Measurements from ENCODE around the gene C16orf92.

The C16orf92 gene

DNA sequence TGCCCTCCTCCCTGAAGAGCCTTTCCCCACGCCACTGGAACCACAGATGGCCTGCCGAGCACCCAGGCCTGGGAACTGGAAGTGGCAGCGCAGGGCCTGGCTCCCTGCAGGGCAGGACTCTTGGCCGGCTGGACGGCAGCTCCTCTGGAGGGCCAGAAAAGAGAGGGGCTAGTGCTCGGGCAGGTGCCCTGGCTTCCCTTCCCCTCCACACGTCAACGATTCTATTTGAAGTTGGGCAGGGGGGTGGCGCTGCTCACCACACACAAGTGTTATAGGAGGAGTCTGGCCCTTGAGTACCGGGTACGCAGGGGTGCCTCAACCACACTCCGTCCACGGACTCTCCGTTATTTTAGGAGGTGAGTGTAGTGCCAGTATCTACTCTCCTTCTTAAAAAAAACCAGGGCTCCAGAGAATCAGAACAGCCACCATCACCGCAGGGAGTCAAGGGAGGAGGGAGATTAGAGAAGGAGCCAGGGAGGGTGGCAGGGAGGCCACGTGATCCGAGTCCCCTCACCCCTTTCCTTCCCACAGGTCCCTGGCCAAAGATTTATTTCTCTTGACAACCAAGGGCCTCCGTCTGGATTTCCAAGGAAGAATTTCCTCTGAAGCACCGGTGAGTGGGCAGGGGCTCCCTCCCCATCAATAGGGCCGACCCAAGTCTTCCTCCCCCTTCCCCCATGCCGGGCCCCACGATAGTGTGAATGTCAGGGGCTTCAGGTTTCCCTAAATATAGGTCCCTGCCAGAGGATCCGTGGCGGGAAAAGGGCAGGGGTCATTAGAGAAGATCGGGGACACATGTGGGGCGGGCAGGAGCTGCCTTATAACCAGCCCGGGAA is 41.1 kb downstream of the C16orf92 start:
- no peaks in the 10 kb centered on the region for H3K27me3 ChIP-seq (ENCODE audit: insufficient read depth, low read length)
- peaks cover 41% of the 10 kb centered on the region for H3K4me1 ChIP-seq (ENCODE audit: insufficient read depth, low read length, severe bottlenecking)
- H4K20me1 ChIP-seq (ENCODE audit: insufficient read depth, low read length): no peaks in the 10 kb centered on the region
- no peak overlapping the region for H2AFZ ChIP-seq (ENCODE audit: low read length)
- H3K9ac ChIP-seq (ENCODE audit: low read length): peak overlapping the region; percentile 94
- H3K79me2 ChIP-seq (ENCODE audit: insufficient read depth, low read length): peaks cover 13% of the 10 kb centered on the region
- no peaks in the 10 kb centered on the region for H3K9me3 ChIP-seq (ENCODE audit: low read length)
- H3K36me3 ChIP-seq (ENCODE audit: insufficient read depth, low read length): peaks cover 33% of the 10 kb centered on the region
- H3F3A ChIP-seq (ENCODE audit: insufficient read depth, low read length): no peaks in the 10 kb centered on the region
- H3K4me2 ChIP-seq (ENCODE audit: low read length): peak overlapping the region; percentile 82
- peak overlapping the region; percentile 78 for H3K4me3 ChIP-seq (ENCODE audit: low read depth, low read length, poor library complexity, severe bottlenecking)
- TF ChIP-seq CTCF (IDR thresholded peaks at IDR 0.05; ENCODE audit: low read length) (peak; percentile 60), EZH2 (IDR thresholded peaks at IDR 0.05; ENCODE audit: borderline replicate concordance, low read length) (no peak)
- H3K9me2 ChIP-seq (ENCODE audit: low read depth, low read length): no peaks in the 10 kb centered on the region
- peak overlapping the region; percentile 90 for H3K27ac ChIP-seq (ENCODE audit: low read depth, low read length, poor library complexity, severe bottlenecking)

DNA sequence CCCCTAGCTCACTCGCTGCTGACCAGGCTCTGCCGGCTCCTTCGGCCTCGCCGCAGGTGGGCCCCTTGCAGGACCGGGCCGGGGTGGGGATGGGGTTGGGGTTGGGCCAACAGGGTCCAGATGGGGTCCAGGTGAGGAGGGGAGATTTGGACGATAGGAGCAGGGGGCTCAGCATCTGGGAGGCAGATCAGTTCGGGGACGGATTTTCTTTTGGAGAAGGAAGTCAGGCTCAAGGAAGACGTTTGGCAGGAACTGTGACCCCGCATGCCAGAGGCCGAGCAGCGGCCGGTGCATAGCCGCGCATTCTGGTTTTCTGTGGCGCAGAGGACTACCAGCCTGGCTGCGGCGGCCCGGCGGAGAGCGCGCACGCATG is 41.7 kb downstream of the C16orf92 start:
- TF ChIP-seq EZH2 (IDR thresholded peaks at IDR 0.05; ENCODE audit: borderline replicate concordance, low read length) (no peak), CTCF (IDR thresholded peaks at IDR 0.05; ENCODE audit: low read length) (no peak)
- Histone ChIP-seq H3K79me2 (ENCODE audit: insufficient read depth, low read length) (peaks cover 13% of the 10 kb centered on the region), H3K27ac (ENCODE audit: low read depth, low read length, poor library complexity, severe bottlenecking) (peak overlapping the region; percentile 90), H3K9me3 (ENCODE audit: low read length) (no peaks in the 10 kb centered on the region), H2AFZ (ENCODE audit: low read length) (no peak overlapping the region), H3K4me1 (ENCODE audit: insufficient read depth, low read length, severe bottlenecking) (peaks cover 47% of the 10 kb centered on the region), H3K9me2 (ENCODE audit: low read depth, low read length) (no peaks in the 10 kb centered on the region), H3K9ac (ENCODE audit: low read length) (peak overlapping the region; percentile 94), H3F3A (ENCODE audit: insufficient read depth, low read length) (no peaks in the 10 kb centered on the region), H3K4me2 (ENCODE audit: low read length) (peak overlapping the region; percentile 82), H3K36me3 (ENCODE audit: insufficient read depth, low read length) (peaks cover 39% of the 10 kb centered on the region), H3K27me3 (ENCODE audit: insufficient read depth, low read length) (no peaks in the 10 kb centered on the region), H4K20me1 (ENCODE audit: insufficient read depth, low read length) (no peaks in the 10 kb centered on the region), H3K4me3 (ENCODE audit: low read depth, low read length, poor library complexity, severe bottlenecking) (peak overlapping the region; percentile 78)

GRCh38 chr16:30065102-30065942 is 42.3 kb downstream of the C16orf92 start, which contains the start of gene ALDOA:
Gene ALDOA (plus strand): TSS chr16:30065760. CDS start chr16:30066898, 1,138 bp downstream.
- no peaks in the 10 kb centered on the region for H3K9me2 ChIP-seq (ENCODE audit: low read depth, low read length)
- H3K27me3 ChIP-seq (ENCODE audit: insufficient read depth, low read length): no peaks in the 10 kb centered on the region
- no peaks in the 10 kb centered on the region for H3K9me3 ChIP-seq (ENCODE audit: low read length)
- peak within 1 kb of the TSS; percentile 94 for H3K9ac ChIP-seq (ENCODE audit: low read length)
- peaks cover 13% of the 10 kb centered on the region for H3K79me2 ChIP-seq (ENCODE audit: insufficient read depth, low read length)
- peak within 1 kb of the TSS; percentile 90 for H3K27ac ChIP-seq (ENCODE audit: low read depth, low read length, poor library complexity, severe bottlenecking)
- peak within 1 kb of the TSS; percentile 78 for H3K4me3 ChIP-seq (ENCODE audit: low read depth, low read length, poor library complexity, severe bottlenecking)
- peak within 1 kb of the TSS; percentile 88 for H3K4me2 ChIP-seq (ENCODE audit: low read length)
- H3F3A ChIP-seq (ENCODE audit: insufficient read depth, low read length): no peaks in the 10 kb centered on the region
- peaks cover 46% of the 10 kb centered on the region for H3K36me3 ChIP-seq (ENCODE audit: insufficient read depth, low read length)
- H3K4me1 ChIP-seq (ENCODE audit: insufficient read depth, low read length, severe bottlenecking): peaks cover 53% of the 10 kb centered on the region
- H4K20me1 ChIP-seq (ENCODE audit: insufficient read depth, low read length): no peaks in the 10 kb centered on the region
- no peak within 1 kb of the TSS for H2AFZ ChIP-seq (ENCODE audit: low read length)
- TF ChIP-seq EZH2 (IDR thresholded peaks at IDR 0.05; ENCODE audit: borderline replicate concordance, low read length): no peak
- no peak for TF ChIP-seq CTCF (IDR thresholded peaks at IDR 0.05; ENCODE audit: low read length)
